SK-N-SH (cell line): ENCODE results near the gene MOCS3. TPM values are rescaled to one million over a fixed set of nuclear protein-coding genes. Genes with fewer than 3 reads are reported as not detected.
A peak's percentile ranks its signal among the peaks of the same experiment; 100 is the strongest.

ENCODE experiments used
- CTCF ChIA-PET: fragments of 300-600, 350-600 bp; formaldehyde crosslinking; extraction: SDS; loops from one replicate; lab custom pipeline; 2021; lab: Yijun Ruan, JAX
- POLR2A ChIA-PET: fragments of 350-600 bp; sonication (Branson Sonifier 250); formaldehyde crosslinking; extraction: SDS; loops from one replicate; lab custom pipeline; 2020; ENCODE audit warnings: antibody characterized with exemption, inconsistent platforms; lab: Yijun Ruan, JAX
- DNase-seq: peaks from one replicate; pipeline ENCODE4 v3.0.0; 2012
- H2AFZ ChIP-seq: fragments of 200-600 bp; sonication (generic); 2 replicates; pipeline ENCODE4 v1.8.1; 2016; ENCODE audit warnings: antibody characterized with exemption, mild to moderate bottlenecking, low read depth
- H3F3A ChIP-seq: fragments of 200-600 bp; sonication (generic); replicated peaks from 2 replicates; pipeline ENCODE3; 2016; ENCODE audit warnings: antibody characterized with exemption, mild to moderate bottlenecking; ENCODE audit not compliant: insufficient read depth
- H3K27ac ChIP-seq, 2 experiments: fragments of 200-500 bp in 1 of 2; fragments of 200-600 bp in 1 of 2; sonication (Bioruptor generic) in 1 of 2; sonication (generic), shearing (Covaris generic) in 1 of 2; 2 replicates each; pipeline versions ENCODE4 v1.5.1 to v1.6.1; 2014 to 2016; ENCODE audit warnings: low read depth in 2 of 2, inconsistent platforms in 1 of 2, low read length in 1 of 2, mild to moderate bottlenecking in 1 of 2, mixed read lengths in 1 of 2
- H3K27me3 ChIP-seq: fragments of 200-600 bp; sonication (generic), shearing (Covaris generic); 2 replicates; pipeline ENCODE4 v1.6.1; 2016; ENCODE audit warnings: mixed run types; ENCODE audit not compliant: insufficient read depth
- H3K36me3 ChIP-seq, 2 experiments: fragments of 200-500 bp in 1 of 2; fragments of 200-600 bp in 1 of 2; sonication (Bioruptor generic) in 1 of 2; sonication (generic) in 1 of 2; replicated peaks in 1 of 2; 2 replicates each; pipeline versions ENCODE3 to v1.5.1; 2014 to 2016; ENCODE audit warnings: low read length in 1 of 2, mild to moderate bottlenecking in 1 of 2; ENCODE audit not compliant: insufficient read depth in 2 of 2, control insufficient read depth in 1 of 2
- H3K4me1 ChIP-seq, 2 experiments: fragments of 200-500 bp in 1 of 2; fragments of 200-600 bp in 1 of 2; sonication (Bioruptor generic) in 1 of 2; sonication (generic), shearing (Covaris generic) in 1 of 2; 2 replicates each; pipeline versions ENCODE4 v1.5.1 to v1.6.1; 2014 to 2016; ENCODE audit warnings: low read depth in 1 of 2, low read length in 1 of 2, mixed run types in 1 of 2; ENCODE audit not compliant: insufficient read depth in 2 of 2, control insufficient read depth in 1 of 2
- H3K4me2 ChIP-seq: fragments of 200-600 bp; sonication (generic), shearing (Covaris generic); 2 replicates; pipeline ENCODE4 v1.6.1; 2017; ENCODE audit warnings: mixed run types
- H3K4me3 ChIP-seq, 2 experiments: fragments of 200-500 bp in 1 of 2; fragments of 200-600 bp in 1 of 2; sonication (Bioruptor generic) in 1 of 2; sonication (generic), shearing (Covaris generic) in 1 of 2; 2 replicates each; pipeline versions ENCODE4 v1.5.1 to v1.8.1; 2014 to 2016; ENCODE audit warnings: low read depth in 2 of 2, inconsistent platforms in 1 of 2, low read length in 1 of 2, mild to moderate bottlenecking in 1 of 2, mixed read lengths in 1 of 2, moderate library complexity in 1 of 2
- H3K79me2 ChIP-seq: fragments of 200-600 bp; sonication (generic); 2 replicates; pipeline ENCODE4 v1.8.1; 2017; ENCODE audit warnings: mild to moderate bottlenecking; ENCODE audit not compliant: insufficient read depth
- H3K9ac ChIP-seq: fragments of 200-600 bp; sonication (generic); 2 replicates; pipeline ENCODE4 v1.6.1; 2017; ENCODE audit warnings: mixed run types
- H3K9me2 ChIP-seq: fragments of 200-600 bp; sonication (generic); 2 replicates; pipeline ENCODE4 v1.6.1; 2017; ENCODE audit warnings: mixed run types
- H3K9me3 ChIP-seq: fragments of 200-600 bp; sonication (generic); 2 replicates; pipeline ENCODE4 v1.6.1; 2017; ENCODE audit warnings: mixed run types, mild to moderate bottlenecking, moderate library complexity
- H4K20me1 ChIP-seq: fragments of 200-600 bp; sonication (generic); 2 replicates; pipeline ENCODE4 v1.6.1; 2017; ENCODE audit warnings: mild to moderate bottlenecking, mixed run types; ENCODE audit not compliant: insufficient read depth
- EP300 ChIP-seq, 2 experiments: IDR thresholded peaks; 2 replicates each; pipeline versions ENCODE4 v1.4.0 to v1.6.1; 2012; ENCODE audit warnings: borderline replicate concordance in 1 of 2, low read depth in 1 of 2, low read length in 1 of 2
- FOSL2 ChIP-seq: IDR thresholded peaks from 2 replicates; pipeline ENCODE4 v1.4.0; 2012; ENCODE audit warnings: low read depth, mild to moderate bottlenecking, moderate library complexity, borderline replicate concordance
- FOXJ3 ChIP-seq: sonication (generic); formaldehyde crosslinking; IDR thresholded peaks from 2 replicates; pipeline ENCODE4 v1.5.1; 2020; ENCODE audit warnings: mild to moderate bottlenecking, missing genetic modification reagents
- GABPA ChIP-seq: IDR thresholded peaks from 2 replicates; pipeline ENCODE4 v1.4.0; 2012; ENCODE audit warnings: low read depth, mild to moderate bottlenecking
- JUND ChIP-seq: IDR thresholded peaks from 2 replicates; pipeline ENCODE4 v1.4.0; 2012
- MEF2A ChIP-seq: IDR thresholded peaks from 2 replicates; pipeline ENCODE4 v1.4.0; 2012; ENCODE audit warnings: low read depth, borderline replicate concordance
- NFIC ChIP-seq: IDR thresholded peaks from 2 replicates; pipeline ENCODE4 v1.4.0; 2012; ENCODE audit warnings: borderline replicate concordance
- POLR2AphosphoS5 ChIP-seq: IDR thresholded peaks from 2 replicates; pipeline ENCODE4 v1.6.1; 2012; ENCODE audit warnings: low read depth, low read length
- RAD21 ChIP-seq: IDR thresholded peaks from 2 replicates; pipeline ENCODE4 v1.6.1; 2012; ENCODE audit warnings: mild to moderate bottlenecking, low read length
- RFX5 ChIP-seq: IDR thresholded peaks from 2 replicates; pipeline ENCODE4 v1.6.1; 2012; ENCODE audit warnings: mild to moderate bottlenecking, improper control_type of control experiment, low read length
- SMC3 ChIP-seq: IDR thresholded peaks from 2 replicates; pipeline ENCODE4 v1.6.1; 2012; ENCODE audit warnings: low read depth, low read length, improper control_type of control experiment
- TAF1 ChIP-seq: IDR thresholded peaks from 2 replicates; pipeline ENCODE4 v1.6.1; 2012; ENCODE audit warnings: low read depth, mild to moderate bottlenecking, low read length, moderate library complexity, borderline replicate concordance
- TCF12 ChIP-seq: IDR thresholded peaks from 2 replicates; pipeline ENCODE4 v1.4.0; 2012
- TEAD4 ChIP-seq: IDR thresholded peaks from 2 replicates; pipeline ENCODE4 v1.4.0; 2012; ENCODE audit warnings: mild to moderate bottlenecking, borderline replicate concordance; ENCODE audit not compliant: insufficient read depth
- ZBTB33 ChIP-seq: IDR thresholded peaks from 2 replicates; pipeline ENCODE4 v1.4.0; 2012; ENCODE audit warnings: low read depth, borderline replicate concordance
- WGBS: methylation state at CpG from one replicate; pipeline ENCODE4 v1.1.6; 2017; ENCODE audit warnings: low lambda C conversion rate; 5-methylcytosine and 5-hydroxymethylcytosine counted together
- polyA plus RNA-seq, 3 experiments: library from polyadenylated mRNA; depleted of rRNA; stranded (reverse); fragments of >200 nt; gene quantifications; 2 replicates each; pipeline ENCODE4 v1.2.3, GENCODE V29; 2012
- TF ChIP-seq, protein P1 (sequence below): IDR thresholded peaks from 2 replicates; pipeline ENCODE4 v1.4.0; 2012; ENCODE audit warnings: low read depth
- TF ChIP-seq, protein P2 (sequence below): fragments of 150-350 bp; IDR thresholded peaks from 2 replicates; pipeline ENCODE4 v1.6.1; 2016; ENCODE audit warnings: mild to moderate bottlenecking, low read depth, low read length
- TF ChIP-seq, protein P3 (sequence below): fragments of 200-600 bp; sonication (generic); IDR thresholded peaks from 2 replicates; pipeline ENCODE4 v1.6.1; 2017; ENCODE audit warnings: antibody characterized with exemption, mild to moderate bottlenecking, moderate library complexity

Gene MOCS3
- polyA plus RNA-seq, 1 of the 3 experiments (the other 2 are of a cell fraction), result 4.0 TPM

DNA sequence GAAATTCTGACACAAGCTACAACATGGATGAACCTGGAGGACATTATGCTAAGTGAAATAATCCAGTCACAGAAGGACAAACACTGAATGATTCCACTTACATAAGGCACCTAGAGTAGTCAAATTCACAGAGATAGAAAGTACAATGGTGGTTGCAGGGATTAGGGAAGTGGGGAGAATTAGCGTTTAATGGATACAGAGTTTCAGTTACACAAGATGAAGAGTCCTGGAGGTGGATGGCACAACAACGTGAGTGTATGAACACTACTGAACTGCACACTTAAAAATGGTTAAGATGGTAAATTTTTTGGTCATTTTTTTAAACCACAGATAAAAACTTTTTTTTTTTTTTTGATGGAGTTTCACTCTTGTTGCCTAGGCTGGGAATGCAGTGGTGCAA is 24.7 kb downstream of the MOCS3 start:
- POLR2A ChIA-PET, result no interaction called here
- H3K27ac ChIP-seq, result no peak overlapping the region

GRCh38 chr20:50987493-50988210 is 29.0 kb downstream of the MOCS3 start:
- Histone ChIP-seq H3K4me3 (no peak overlapping the region; a peak in 1 of 4 replicates), H4K20me1 (no peaks in the 10 kb centered on the region), H3F3A (no peaks in the 10 kb centered on the region), H3K4me2 (no peak overlapping the region), H2AFZ (peak overlapping the region; percentile 60; the same call in 1 of the 2 replicates), H3K79me2 (no peaks in the 10 kb centered on the region), H3K36me3 (no peaks in the 10 kb centered on the region), H3K9me3 (no peaks in the 10 kb centered on the region), H3K27me3 (no peaks in the 10 kb centered on the region), H3K9ac (no peak overlapping the region), H3K9me2 (no peaks in the 10 kb centered on the region), H3K27ac (peak overlapping the region in 1 of 2 experiments; percentile 32; a peak in 1 of 4 replicates), H3K4me1 (no peaks in the 10 kb centered on the region)
- ChIA-PET POLR2A (interaction anchor here (0.6 to 1.2 kb wide), 2 partner anchors 319 to 636 kb away, joined by 3 to 4 read pairs; no protein-coding TSS in a partner anchor), CTCF (interaction anchor here (0.6 to 15.0 kb wide), 93 partner anchors 9 to 1571 kb away, joined by 3 to 452 read pairs (median 4); partner anchors contain the start of genes BCAS4, DPM1, KCNG1 and MOCS3)
- DNase-seq, result peak; percentile 79
- WGBS, result 23% methylated on average over 13 of the region's 13 CpGs
- no peak for TF ChIP-seq TEAD4
- TF ChIP-seq SMC3, result peak; percentile 92
- TF ChIP-seq ZBTB33, result no peak
- no peak for TF ChIP-seq NFIC
- TF ChIP-seq, protein P1, sequence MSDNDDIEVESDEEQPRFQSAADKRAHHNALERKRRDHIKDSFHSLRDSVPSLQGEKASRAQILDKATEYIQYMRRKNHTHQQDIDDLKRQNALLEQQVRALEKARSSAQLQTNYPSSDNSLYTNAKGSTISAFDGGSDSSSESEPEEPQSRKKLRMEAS, result no peak
- no peak for TF ChIP-seq RFX5
- no peak for TF ChIP-seq MEF2A
- no peak for TF ChIP-seq POLR2AphosphoS5
- no peak for TF ChIP-seq EP300 (IDR thresholded peaks at IDR 0.05; ENCODE audit: borderline replicate concordance in 1 of 2, low read depth in 1 of 2, low read length in 1 of 2)
- TF ChIP-seq, protein P2, sequence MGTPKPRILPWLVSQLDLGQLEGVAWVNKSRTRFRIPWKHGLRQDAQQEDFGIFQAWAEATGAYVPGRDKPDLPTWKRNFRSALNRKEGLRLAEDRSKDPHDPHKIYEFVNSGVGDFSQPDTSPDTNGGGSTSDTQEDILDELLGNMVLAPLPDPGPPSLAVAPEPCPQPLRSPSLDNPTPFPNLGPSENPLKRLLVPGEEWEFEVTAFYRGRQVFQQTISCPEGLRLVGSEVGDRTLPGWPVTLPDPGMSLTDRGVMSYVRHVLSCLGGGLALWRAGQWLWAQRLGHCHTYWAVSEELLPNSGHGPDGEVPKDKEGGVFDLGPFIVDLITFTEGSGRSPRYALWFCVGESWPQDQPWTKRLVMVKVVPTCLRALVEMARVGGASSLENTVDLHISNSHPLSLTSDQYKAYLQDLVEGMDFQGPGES, result no peak
- no peak for TF ChIP-seq FOSL2
- no peak for TF ChIP-seq TAF1
- TF ChIP-seq GABPA, result no peak
- TF ChIP-seq JUND, result no peak
- peak; percentile 99 for TF ChIP-seq RAD21

More for the DNA sequence above, 24.7 kb downstream of the MOCS3 start:
- H3K9ac ChIP-seq, result no peak overlapping the region
- no peaks in the 10 kb centered on the region for H3K9me3 ChIP-seq
- no peak overlapping the region for H3K4me3 ChIP-seq
- no peaks in the 10 kb centered on the region for H3K27me3 ChIP-seq
- no peaks in the 10 kb centered on the region for H3K79me2 ChIP-seq
- DNase-seq, result no peak
- peaks cover 12% of the 10 kb centered on the region for H3F3A ChIP-seq
- 65% methylated on average over 2 of the region's 2 CpGs for WGBS
- H3K4me2 ChIP-seq, result no peak overlapping the region
- H3K36me3 ChIP-seq, result no peaks in the 10 kb centered on the region
- no peaks in the 10 kb centered on the region for H4K20me1 ChIP-seq
- H3K4me1 ChIP-seq, result peaks cover 0 to 4% of the 10 kb centered on the region in 2 experiments; a peak in 1 of 4 replicates
- TF ChIP-seq POLR2AphosphoS5 (no peak), FOXJ3 (no peak), JUND (no peak), TCF12 (no peak)
- TF ChIP-seq, protein P3, sequence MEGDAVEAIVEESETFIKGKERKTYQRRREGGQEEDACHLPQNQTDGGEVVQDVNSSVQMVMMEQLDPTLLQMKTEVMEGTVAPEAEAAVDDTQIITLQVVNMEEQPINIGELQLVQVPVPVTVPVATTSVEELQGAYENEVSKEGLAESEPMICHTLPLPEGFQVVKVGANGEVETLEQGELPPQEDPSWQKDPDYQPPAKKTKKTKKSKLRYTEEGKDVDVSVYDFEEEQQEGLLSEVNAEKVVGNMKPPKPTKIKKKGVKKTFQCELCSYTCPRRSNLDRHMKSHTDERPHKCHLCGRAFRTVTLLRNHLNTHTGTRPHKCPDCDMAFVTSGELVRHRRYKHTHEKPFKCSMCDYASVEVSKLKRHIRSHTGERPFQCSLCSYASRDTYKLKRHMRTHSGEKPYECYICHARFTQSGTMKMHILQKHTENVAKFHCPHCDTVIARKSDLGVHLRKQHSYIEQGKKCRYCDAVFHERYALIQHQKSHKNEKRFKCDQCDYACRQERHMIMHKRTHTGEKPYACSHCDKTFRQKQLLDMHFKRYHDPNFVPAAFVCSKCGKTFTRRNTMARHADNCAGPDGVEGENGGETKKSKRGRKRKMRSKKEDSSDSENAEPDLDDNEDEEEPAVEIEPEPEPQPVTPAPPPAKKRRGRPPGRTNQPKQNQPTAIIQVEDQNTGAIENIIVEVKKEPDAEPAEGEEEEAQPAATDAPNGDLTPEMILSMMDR, result no peak
- no peaks in the 10 kb centered on the region for H3K9me2 ChIP-seq
- no peak overlapping the region for H2AFZ ChIP-seq
- CTCF ChIA-PET, result interaction anchor here (0.6 to 15.0 kb wide), 9 partner anchors 10 to 614 kb away, joined by 3 to 452 read pairs (median 23); no protein-coding TSS in a partner anchor
